ENCODE data around the gene CFAP92.

DNA sequence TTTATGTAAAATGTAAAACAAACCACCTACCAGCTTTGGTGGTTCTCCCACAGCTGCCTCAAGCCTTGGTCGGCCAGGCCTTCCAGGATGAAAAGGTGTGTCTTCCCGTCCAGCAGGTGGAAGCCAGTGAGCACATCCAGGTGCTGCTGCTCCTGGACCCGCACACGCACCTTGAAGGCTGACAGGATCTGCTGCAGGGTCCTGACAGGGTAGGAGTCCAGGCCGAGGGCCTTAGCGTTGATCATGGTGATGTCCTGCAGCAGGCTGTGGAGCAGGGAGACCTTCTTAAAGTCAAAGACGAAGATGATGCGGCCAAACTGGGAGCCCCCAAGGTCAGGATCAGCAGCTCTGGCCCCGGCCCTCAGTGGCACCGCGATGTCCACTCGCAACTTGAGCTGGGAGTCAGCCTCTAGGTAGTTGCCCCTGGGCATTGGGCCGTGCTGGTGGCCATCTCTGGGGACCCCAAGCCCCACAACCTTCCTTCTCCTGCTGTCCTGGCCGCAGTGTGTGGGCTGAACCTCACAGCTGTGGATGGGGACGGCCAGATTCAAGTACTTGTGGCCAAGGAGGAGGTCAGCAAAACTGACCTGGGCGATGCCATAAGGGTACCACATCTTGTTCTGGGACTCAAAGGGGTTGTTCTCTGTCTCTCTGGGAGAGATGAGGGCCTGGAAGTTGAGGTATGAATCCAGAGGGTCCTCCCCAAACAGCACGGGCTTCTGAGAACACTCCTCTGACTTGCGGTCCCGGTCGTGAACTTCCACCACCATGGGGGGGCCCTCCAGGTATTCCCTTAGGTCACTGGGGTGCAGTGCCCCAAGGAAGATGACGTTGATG is 48.6 kb downstream of the CFAP92 start:
- TF ChIP-seq, protein P1, sequence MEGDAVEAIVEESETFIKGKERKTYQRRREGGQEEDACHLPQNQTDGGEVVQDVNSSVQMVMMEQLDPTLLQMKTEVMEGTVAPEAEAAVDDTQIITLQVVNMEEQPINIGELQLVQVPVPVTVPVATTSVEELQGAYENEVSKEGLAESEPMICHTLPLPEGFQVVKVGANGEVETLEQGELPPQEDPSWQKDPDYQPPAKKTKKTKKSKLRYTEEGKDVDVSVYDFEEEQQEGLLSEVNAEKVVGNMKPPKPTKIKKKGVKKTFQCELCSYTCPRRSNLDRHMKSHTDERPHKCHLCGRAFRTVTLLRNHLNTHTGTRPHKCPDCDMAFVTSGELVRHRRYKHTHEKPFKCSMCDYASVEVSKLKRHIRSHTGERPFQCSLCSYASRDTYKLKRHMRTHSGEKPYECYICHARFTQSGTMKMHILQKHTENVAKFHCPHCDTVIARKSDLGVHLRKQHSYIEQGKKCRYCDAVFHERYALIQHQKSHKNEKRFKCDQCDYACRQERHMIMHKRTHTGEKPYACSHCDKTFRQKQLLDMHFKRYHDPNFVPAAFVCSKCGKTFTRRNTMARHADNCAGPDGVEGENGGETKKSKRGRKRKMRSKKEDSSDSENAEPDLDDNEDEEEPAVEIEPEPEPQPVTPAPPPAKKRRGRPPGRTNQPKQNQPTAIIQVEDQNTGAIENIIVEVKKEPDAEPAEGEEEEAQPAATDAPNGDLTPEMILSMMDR (IDR thresholded peaks at IDR 0.05): no peak
- TF ChIP-seq POLR2A (IDR thresholded peaks at IDR 0.05): no peak

All from testis (tissue), 2 donors.